Keratinocyte (primary cell): Measurements from ENCODE around the gene CEP85. TPM values are rescaled to one million over a fixed set of nuclear protein-coding genes. Genes with fewer than 3 reads are reported as not detected.

Experiments used
- DNase-seq: peaks from one replicate; pipeline ENCODE4 v3.0.0-alpha.2; 2011; ENCODE audit warnings: low read depth, missing footprints, low spot score
- FAIRE-seq: peaks from 2 replicates; lab custom pipeline; 2011; peaks lifted over from hg19 to GRCh38; lab: Jason Lieb, UNC
- H2AFZ ChIP-seq: 2 replicates; pipeline ENCODE4 v1.6.0; 2012; ENCODE audit warnings: low read length, control low read depth, inconsistent platforms; ENCODE audit not compliant: control insufficient read depth
- H3K27ac ChIP-seq: 2 replicates; pipeline ENCODE4 v1.5.1; 2011; ENCODE audit warnings: low read length; ENCODE audit not compliant: control insufficient read depth, insufficient read depth
- H3K27me3 ChIP-seq: 3 replicates; pipeline ENCODE4 v1.6.0; 2011; ENCODE audit warnings: low read length; ENCODE audit not compliant: control insufficient read depth, insufficient read depth; ENCODE audit errors: extremely low read depth
- H3K36me3 ChIP-seq, 2 experiments: 2 replicates in 1 of 2; 3 replicates in 1 of 2; pipeline ENCODE4 v1.5.1; 2011; ENCODE audit warnings: low read length in 2 of 2, mild to moderate bottlenecking in 1 of 2; ENCODE audit not compliant: control insufficient read depth in 2 of 2, insufficient read depth in 2 of 2; ENCODE audit errors: extremely low read depth in 1 of 2
- H3K4me1 ChIP-seq: 3 replicates; pipeline ENCODE4 v1.5.1; 2011; ENCODE audit warnings: low read length; ENCODE audit not compliant: control insufficient read depth, insufficient read depth; ENCODE audit errors: extremely low read depth
- H3K4me2 ChIP-seq: 3 replicates; pipeline ENCODE4 v1.6.0; 2011; ENCODE audit warnings: low read depth, low read length; ENCODE audit not compliant: control insufficient read depth, insufficient read depth; ENCODE audit errors: extremely low read depth
- H3K4me3 ChIP-seq, 3 experiments: fragments of 200-600 bp in 1 of 3; sonication (generic) in 1 of 3; 2 replicates in 2 of 3; 3 replicates in 1 of 3; pipeline ENCODE4 v1.5.1; 2011 to 2016; ENCODE audit warnings: low read length in 3 of 3, mild to moderate bottlenecking in 3 of 3, control low read depth in 2 of 3, inconsistent platforms in 1 of 3, low read depth in 1 of 3, mixed read lengths in 1 of 3, mixed run types in 1 of 3, moderate library complexity in 1 of 3; ENCODE audit not compliant: control insufficient read depth in 2 of 3, insufficient read depth in 2 of 3; ENCODE audit errors: extremely low read depth in 1 of 3
- H3K79me2 ChIP-seq: 2 replicates; pipeline ENCODE4 v1.6.0; 2012; ENCODE audit warnings: low read length; ENCODE audit not compliant: control insufficient read depth, insufficient read depth
- H3K9ac ChIP-seq: 3 replicates; pipeline ENCODE4 v1.6.0; 2011; ENCODE audit warnings: low read length; ENCODE audit not compliant: control insufficient read depth, insufficient read depth; ENCODE audit errors: extremely low read depth
- H3K9me1 ChIP-seq: 3 replicates; pipeline ENCODE4 v1.6.0; 2011; ENCODE audit warnings: low read length; ENCODE audit not compliant: control insufficient read depth, insufficient read depth; ENCODE audit errors: extremely low read depth
- H3K9me3 ChIP-seq: 2 replicates; pipeline ENCODE4 v1.5.1; 2012; ENCODE audit warnings: low read depth, low read length; ENCODE audit not compliant: control insufficient read depth
- H4K20me1 ChIP-seq: 3 replicates; pipeline ENCODE4 v1.6.0; 2011; ENCODE audit warnings: low read length; ENCODE audit not compliant: control insufficient read depth, insufficient read depth; ENCODE audit errors: extremely low read depth
- CTCF ChIP-seq, 3 experiments: IDR thresholded peaks in 1 of 3; conservative IDR thresholded peaks in 1 of 3; optimal IDR thresholded peaks in 1 of 3; 2 replicates in 2 of 3; 3 replicates in 1 of 3; pipeline versions ENCODE3 to v1.5.1; 2011; ENCODE audit warnings: low read length in 3 of 3, mild to moderate bottlenecking in 3 of 3, moderate library complexity in 2 of 3, control low read depth in 1 of 3, inconsistent platforms in 1 of 3; ENCODE audit not compliant: insufficient read depth in 2 of 3; ENCODE audit errors: extremely low read depth in 1 of 3
- EZH2 ChIP-seq: IDR thresholded peaks from one replicate; pipeline ENCODE4 v1.6.1; 2012; ENCODE audit warnings: inconsistent platforms, mild to moderate bottlenecking, low read length, moderate library complexity
- dilution Hi-C: fragments of 300-500 bp; cut with MboI; formaldehyde crosslinking; loops from one replicate; pipeline ENCODE4 v1.7.0; 2020; ENCODE audit warnings: low sequenced_read_pairs; ENCODE audit not compliant: extremely low pct_ligation_motif_present
- polyA plus RNA-seq, 5 experiments: library from polyadenylated mRNA; depleted of rRNA in 3 of 5; stranded (reverse) in 3 of 5; stranded (forward) in 1 of 5; unstranded in 1 of 5; fragments of >200 nt; gene quantifications; 1 replicate in 1 of 5; 2 replicates in 3 of 5; 3 replicates in 1 of 5; pipeline versions ENCODE4 v1.2.1 to v1.2.3, GENCODE V29; 2011 to 2012; ENCODE audit warnings: missing spikeins in 2 of 5, low read depth in 1 of 5, low replicate concordance in 1 of 5

CEP85 gene
- polyA plus RNA-seq, 1 donor (not counting 4 experiments of a cell fraction or from before 2014, with no cell fraction given) = 17.0 TPM

- no peak overlapping the region for H3K27ac ChIP-seq
- dilution Hi-C loops = no loop called here
- TF ChIP-seq EZH2 = no peak
- no peak for TF ChIP-seq CTCF (optimal IDR thresholded peaks at IDR 0.05 in 1 of 3, IDR thresholded peaks at IDR 0.05 in 1 of 3, conservative IDR thresholded peaks at IDR 0.05 in 1 of 3; ENCODE audit: extremely low read depth in 1 of 3, insufficient read depth in 2 of 3, low read length in 3 of 3)
Measured at GRCh38 chr1:26286064-26286416, 52.0 kb downstream of the CEP85 start.

GRCh38 chr1:26287033-26287711 lies 53.2 kb downstream of the CEP85 start:
- Histone ChIP-seq H3K79me2 (peaks cover 2% of the 10 kb centered on the region), H3K9ac (no peak overlapping the region), H3K9me1 (no peaks in the 10 kb centered on the region), H3K9me3 (no peaks in the 10 kb centered on the region), H3K27ac (no peak overlapping the region), H3K27me3 (no peaks in the 10 kb centered on the region), H4K20me1 (peaks cover 8% of the 10 kb centered on the region), H3K4me3 (no peak overlapping the region), H3K36me3 (peaks cover 8 to 16% of the 10 kb centered on the region in 2 experiments), H2AFZ (no peak overlapping the region), H3K4me1 (peaks cover 30% of the 10 kb centered on the region), H3K4me2 (no peak overlapping the region)
- dilution Hi-C loops = no loop called here
- TF ChIP-seq EZH2 = no peak
- TF ChIP-seq CTCF (optimal IDR thresholded peaks at IDR 0.05 in 1 of 3, IDR thresholded peaks at IDR 0.05 in 1 of 3, conservative IDR thresholded peaks at IDR 0.05 in 1 of 3; ENCODE audit: extremely low read depth in 1 of 3, insufficient read depth in 2 of 3, low read length in 3 of 3) = no peak
- DNase-seq = no peak
- FAIRE-seq = no peak

More at GRCh38 chr1:26286064-26286416, 52.0 kb downstream of the CEP85 start:
- FAIRE-seq (no peak), DNase-seq (no peak)
- peaks cover 3% of the 10 kb centered on the region for H3K9me1 ChIP-seq
- no peak overlapping the region for H3K4me2 ChIP-seq
- no peaks in the 10 kb centered on the region for H3K27me3 ChIP-seq
- peaks cover 11% of the 10 kb centered on the region for H3K79me2 ChIP-seq
- H4K20me1 ChIP-seq = peaks cover 14% of the 10 kb centered on the region
- H3K9ac ChIP-seq = no peak overlapping the region
- peaks cover 39% of the 10 kb centered on the region for H3K4me1 ChIP-seq
- H3K36me3 ChIP-seq = peaks cover 15 to 24% of the 10 kb centered on the region in 2 experiments
- H2AFZ ChIP-seq = no peak overlapping the region
- H3K4me3 ChIP-seq = no peak overlapping the region
- no peaks in the 10 kb centered on the region for H3K9me3 ChIP-seq
